IMR-90 (cell line): ENCODE data around the gene CLDN19. TPM values are rescaled to one million over a fixed set of nuclear protein-coding genes. Genes with fewer than 3 reads are reported as not detected.
"Not testable (repeated sequence)": the region's sequence is repeated elsewhere in the genome, so short reads cannot be mapped to it uniquely, and the experiment has no call there.

Experiments
- ATAC-seq: fragments of 200-7000 bp; cut with Tn5 transposase; 2 replicates; pipeline ENCODE4 v1.9.1; 2020; ENCODE audit warnings: low read depth, mild to moderate bottlenecking, moderate library complexity
- BruUV-seq: library from RNA; stranded (reverse); fragments of 400-500 nt; replicated peaks from 2 replicates; lab custom pipeline; 2021; lab: Mats Ljungman, UMichigan
- CTCF ChIA-PET: fragments of 300-600 bp; formaldehyde crosslinking; extraction: SDS; loops from one replicate; lab custom pipeline; 2021; ENCODE audit warnings: antibody characterized with exemption; lab: Yijun Ruan, JAX
- POLR2A ChIA-PET: fragments of 300-600 bp; sonication (Branson Sonifier 250); formaldehyde crosslinking; loops from one replicate; lab custom pipeline; 2022; ENCODE audit warnings: antibody characterized with exemption; ENCODE audit not compliant: unreplicated experiment; lab: Charles Lee
- DNase-seq: peaks from one replicate; pipeline ENCODE4 v3.0.0; 2013
- H2AFZ ChIP-seq: replicated peaks from 2 replicates; pipeline ENCODE3; 2013; ENCODE audit warnings: low read length, mild to moderate bottlenecking; ENCODE audit not compliant: poor library complexity
- H2AK5ac ChIP-seq: 2 replicates; pipeline ENCODE4 v1.6.1; 2013; ENCODE audit warnings: low read depth, low read length, inconsistent platforms
- H2AK9ac ChIP-seq: replicated peaks from 2 replicates; pipeline ENCODE3; 2013; ENCODE audit warnings: mild to moderate bottlenecking, low read depth, low read length, moderate library complexity; ENCODE audit not compliant: poor library complexity
- H2BK120ac ChIP-seq: 2 replicates; pipeline ENCODE4 v1.6.1; 2013; ENCODE audit warnings: low read depth, low read length, inconsistent platforms
- H2BK15ac ChIP-seq: 3 replicates; pipeline ENCODE4 v1.6.1; 2013; ENCODE audit warnings: low read depth, low read length, inconsistent platforms
- H2BK20ac ChIP-seq: 2 replicates; pipeline ENCODE4 v1.6.1; 2013; ENCODE audit warnings: low read depth, mild to moderate bottlenecking, inconsistent platforms, low read length, moderate library complexity
- H2BK5ac ChIP-seq: 2 replicates; pipeline ENCODE4 v1.6.1; 2013; ENCODE audit warnings: mild to moderate bottlenecking, low read depth, low read length, inconsistent platforms; ENCODE audit not compliant: poor library complexity, severe bottlenecking
- H3K14ac ChIP-seq: replicated peaks from 2 replicates; pipeline ENCODE4 v1.6.1; 2013; ENCODE audit warnings: low read depth, low read length, inconsistent platforms
- H3K18ac ChIP-seq: 2 replicates; pipeline ENCODE4 v1.6.1; 2013; ENCODE audit warnings: low read depth, low read length, control low read depth
- H3K23ac ChIP-seq: 2 replicates; pipeline ENCODE4 v1.6.1; 2013; ENCODE audit warnings: low read depth, low read length, inconsistent platforms
- H3K27ac ChIP-seq: 2 replicates; pipeline ENCODE4 v1.5.1; 2013; ENCODE audit warnings: mild to moderate bottlenecking, control low read depth, low read length; ENCODE audit not compliant: insufficient read depth
- H3K27me3 ChIP-seq: 2 replicates; pipeline ENCODE4 v1.6.1; 2013; ENCODE audit warnings: low read length; ENCODE audit not compliant: control insufficient read depth, insufficient read depth
- H3K36me3 ChIP-seq: 2 replicates; pipeline ENCODE4 v1.6.1; 2013; ENCODE audit warnings: low read length, mixed read lengths; ENCODE audit not compliant: control insufficient read depth, insufficient read depth
- H3K4ac ChIP-seq: 2 replicates; pipeline ENCODE4 v1.6.1; 2013; ENCODE audit warnings: low read depth, low read length, inconsistent platforms
- H3K4me1 ChIP-seq: 2 replicates; pipeline ENCODE4 v1.6.1; 2013; ENCODE audit warnings: low read length, mixed read lengths; ENCODE audit not compliant: control insufficient read depth, insufficient read depth
- H3K4me2 ChIP-seq: 2 replicates; pipeline ENCODE4 v1.6.1; 2013; ENCODE audit warnings: low read depth, mild to moderate bottlenecking, control low read depth, low read length, moderate library complexity
- H3K4me3 ChIP-seq: 2 replicates; pipeline ENCODE4 v1.5.1; 2013; ENCODE audit warnings: low read depth, mild to moderate bottlenecking, control low read depth, low read length, moderate library complexity; ENCODE audit not compliant: insufficient read depth
- H3K56ac ChIP-seq: 2 replicates; pipeline ENCODE4 v1.6.1; 2013; ENCODE audit warnings: low read length, inconsistent platforms; ENCODE audit not compliant: insufficient read depth; ENCODE audit errors: extremely low read depth
- H3K79me1 ChIP-seq, 2 experiments: 2 replicates each; pipeline ENCODE4 v1.6.1; 2013; ENCODE audit warnings: low read length in 2 of 2, inconsistent platforms in 1 of 2, low read depth in 1 of 2
- H3K9ac ChIP-seq: 2 replicates; pipeline ENCODE4 v1.6.1; 2013; ENCODE audit warnings: low read depth, low read length, control low read depth
- H3K9me1 ChIP-seq: 2 replicates; pipeline ENCODE4 v1.6.1; 2013; ENCODE audit warnings: low read length, inconsistent platforms; ENCODE audit not compliant: insufficient read depth
- H3K9me3 ChIP-seq: 2 replicates; pipeline ENCODE4 v1.6.1; 2013; ENCODE audit warnings: low read length; ENCODE audit not compliant: control insufficient read depth, insufficient read depth
- H4K20me1 ChIP-seq: 2 replicates; pipeline ENCODE4 v1.6.1; 2013; ENCODE audit warnings: low read length, inconsistent platforms; ENCODE audit not compliant: insufficient read depth
- H4K5ac ChIP-seq: 2 replicates; pipeline ENCODE4 v1.6.1; 2013; ENCODE audit warnings: mild to moderate bottlenecking, low read depth, low read length, control low read depth
- H4K8ac ChIP-seq, 2 experiments: 2 replicates each; pipeline ENCODE4 v1.6.1; 2013; ENCODE audit warnings: low read depth in 2 of 2, low read length in 2 of 2, control low read depth in 1 of 2, inconsistent platforms in 1 of 2
- H4K91ac ChIP-seq: 2 replicates; pipeline ENCODE4 v1.6.1; 2013; ENCODE audit warnings: low read depth, low read length, inconsistent platforms; ENCODE audit not compliant: insufficient read depth
- WGBS, 2 experiments: methylation state at CpG; one replicate each; pipeline versions ENCODE4 v1.1.5 to v1.1.7; 2013; ENCODE audit warnings: missing lambda C conversion rate in 2 of 2; ENCODE audit not compliant: insufficient read length in 1 of 2; ENCODE audit errors: extremely low coverage in 2 of 2; 5-methylcytosine and 5-hydroxymethylcytosine counted together
- dilution Hi-C: fragments of 300-500 bp; cut with HindIII; formaldehyde crosslinking; loops from one replicate; pipeline ENCODE4 v1.14.3; 2018; ENCODE audit warnings: low sequenced_read_pairs; ENCODE audit not compliant: unreplicated experiment
- in situ Hi-C: fragments of 300-500 bp; cut with MboI; formaldehyde crosslinking; loops from 3 replicates; pipeline ENCODE4 v1.14.3; 2019; ENCODE audit warnings: low sequenced_read_pairs, inconsistent platforms, mixed read lengths
- intact Hi-C: fragments of 100-400 bp; cut with micrococcal nuclease; formaldehyde crosslinking; loops from 2 replicates; pipeline ENCODE4 v1.10.0; 2022
- polyA plus RNA-seq, 3 experiments: library from polyadenylated mRNA; depleted of rRNA; stranded (reverse); fragments of >200 nt; gene quantifications; 2 replicates each; pipeline ENCODE4 v1.2.3, GENCODE V29; 2012; ENCODE audit warnings: low replicate concordance in 1 of 3
- total RNA-seq: library from RNA; depleted of rRNA; stranded (reverse); fragments of >200 nt; gene quantifications from 2 replicates; pipeline ENCODE4 v1.2.3, GENCODE V29; 2012

CLDN19 gene
- total and polyA plus RNA-seq, 2 of the 4 experiments (the other 2 are of a cell fraction) = not detected

- POLR2A ChIA-PET, H3K23ac ChIP-seq, H3K9me3 ChIP-seq, DNase-seq, dilution Hi-C loops, H3K36me3 ChIP-seq, H3K27ac ChIP-seq, H3K4ac ChIP-seq, H2BK5ac ChIP-seq, H3K14ac ChIP-seq, H3K56ac ChIP-seq, H2BK15ac ChIP-seq, intact Hi-C loops, H3K27me3 ChIP-seq, H2AK5ac ChIP-seq, H2AK9ac ChIP-seq, in situ Hi-C loops, H2AFZ ChIP-seq, H3K9ac ChIP-seq, H3K4me1 ChIP-seq, H3K4me3 ChIP-seq, H2BK120ac ChIP-seq, H3K9me1 ChIP-seq, H3K4me2 ChIP-seq, H2BK20ac ChIP-seq, H4K5ac ChIP-seq, H3K18ac ChIP-seq, H4K91ac ChIP-seq, H4K20me1 ChIP-seq, BruUV-seq, ATAC-seq, H4K8ac ChIP-seq: not testable (repeated sequence)
- CTCF ChIA-PET = interaction anchor here (1.0 kb wide), 1 partner anchor 131 kb away, joined by 3 read pairs; no protein-coding TSS in a partner anchor
- H3K79me1 ChIP-seq = peaks cover 3 to 39% of the 10 kb centered on the region in 2 experiments; a peak in 3 of 4 replicates
- no CpG with 5 or more reads among the region's 3 CpGs for WGBS, 2 experiments
Observed at GRCh38 chr1:42712808-42713207, 27.2 kb downstream of the CLDN19 start.
